Measurements from ENCODE around the gene UROC1.

Gene UROC1

GRCh38 chr3:126512916-126513650 is 4.5 kb downstream of the UROC1 start:
- no peak for TF ChIP-seq ZFX (IDR thresholded peaks at IDR 0.05; ENCODE audit: borderline replicate concordance)
- no peak overlapping the region for H3K27ac ChIP-seq

GRCh38 chr3:126512026-126512425 is 5.5 kb downstream of the UROC1 start:
- no peak overlapping the region for H3K27ac ChIP-seq
- TF ChIP-seq CTCF (IDR thresholded peaks at IDR 0.05): no peak
- TF ChIP-seq ZFX (IDR thresholded peaks at IDR 0.05; ENCODE audit: borderline replicate concordance): no peak

DNA sequence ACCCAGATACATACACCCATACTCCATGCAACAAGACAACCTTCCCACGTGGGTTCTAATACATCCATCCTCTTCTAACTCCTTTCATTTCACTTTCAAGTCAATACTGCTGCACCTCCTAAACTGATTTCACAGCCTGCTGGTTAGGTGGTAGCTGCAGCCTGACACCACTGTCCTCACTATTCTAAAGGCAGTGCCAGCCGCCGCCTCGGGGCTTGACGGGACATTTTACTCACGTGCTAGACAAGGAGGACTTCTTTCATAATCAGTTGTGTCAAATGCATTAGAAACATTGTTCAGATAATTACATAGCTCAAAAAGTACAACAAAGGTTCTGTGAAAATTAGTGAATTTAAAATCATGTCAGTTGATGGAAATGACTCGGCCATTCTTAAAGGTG is 6.3 kb downstream of the UROC1 start:
- no peak overlapping the region for H3K27ac ChIP-seq
- TF ChIP-seq CTCF (IDR thresholded peaks at IDR 0.05): no peak

DNA sequence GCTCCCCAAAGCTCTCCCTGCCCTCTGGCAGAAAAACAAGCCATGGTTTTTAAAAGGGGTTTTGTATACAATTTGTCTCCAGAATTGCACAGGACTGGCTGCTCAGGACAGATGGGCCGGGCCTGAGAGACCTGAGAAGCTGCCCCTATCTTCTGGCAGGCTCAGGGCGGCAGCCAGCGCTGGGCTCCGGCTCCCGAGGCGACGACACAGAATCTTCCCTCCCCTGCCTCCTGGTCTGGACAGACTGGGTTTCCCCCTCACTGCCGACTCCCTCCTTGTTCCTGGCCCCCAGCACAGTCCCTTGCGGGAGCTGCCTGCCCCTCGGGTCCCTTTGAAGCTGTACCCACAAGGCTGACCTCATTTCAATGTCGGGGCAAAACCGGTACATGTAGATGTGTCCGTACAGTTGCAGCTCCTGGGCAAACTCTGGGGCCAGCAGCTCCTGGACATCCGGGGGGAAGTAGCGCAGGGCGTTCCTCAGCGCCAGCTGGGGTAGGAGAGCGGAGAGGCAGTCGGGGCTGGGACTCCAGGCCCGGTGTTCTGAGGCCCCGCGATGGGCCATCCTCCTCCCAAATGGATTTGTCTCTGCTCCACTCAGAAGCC is 7.2 kb downstream of the UROC1 start:
- no peak overlapping the region for H3K27ac ChIP-seq
- TF ChIP-seq ZFX (IDR thresholded peaks at IDR 0.05; ENCODE audit: borderline replicate concordance) (no peak), CTCF (IDR thresholded peaks at IDR 0.05) (no peak)

- no peak for TF ChIP-seq CTCF (IDR thresholded peaks at IDR 0.05)
- TF ChIP-seq ZFX (IDR thresholded peaks at IDR 0.05; ENCODE audit: borderline replicate concordance): no peak
- no peak overlapping the region for H3K27ac ChIP-seq
Measured at GRCh38 chr3:126509597-126510307, 7.8 kb downstream of the UROC1 start.

- TF ChIP-seq CTCF (IDR thresholded peaks at IDR 0.05) (no peak), ZFX (IDR thresholded peaks at IDR 0.05; ENCODE audit: borderline replicate concordance) (no peak)
- no peak overlapping the region for H3K27ac ChIP-seq
Measured at GRCh38 chr3:126508564-126508964, 9.0 kb downstream of the UROC1 start.

DNA sequence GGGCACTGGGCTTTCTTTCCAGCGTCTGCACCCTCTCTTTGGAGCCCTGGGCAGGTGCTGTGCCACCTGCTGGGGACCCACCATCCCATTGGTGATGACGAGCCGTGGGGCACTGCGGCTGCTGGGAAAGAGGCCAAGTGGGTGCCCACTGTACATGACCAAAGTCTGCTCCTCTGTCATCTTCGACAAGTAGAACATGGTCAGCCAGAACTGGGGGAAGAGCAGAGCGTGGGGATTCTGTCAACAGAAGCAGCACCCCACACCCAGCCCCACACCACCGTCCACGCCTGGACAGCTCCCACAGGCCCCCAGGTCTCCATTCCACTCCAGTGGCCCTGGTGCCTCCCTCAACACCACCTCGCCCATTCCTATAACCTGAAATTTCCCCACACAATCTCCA is 9.7 kb downstream of the UROC1 start:
- H3K27ac ChIP-seq: no peak overlapping the region
- TF ChIP-seq ZFX (IDR thresholded peaks at IDR 0.05; ENCODE audit: borderline replicate concordance) (no peak), CTCF (IDR thresholded peaks at IDR 0.05) (no peak)

Data from 22Rv1 (cell line).